WTC11 (cell line): ENCODE results near the gene RPS28. TPM values are rescaled to one million over a fixed set of nuclear protein-coding genes. Genes with fewer than 3 reads are reported as not detected.

Experiments
- ATAC-seq: fragments of 200-7000 bp; cut with Tn5 transposase; 2 replicates; pipeline ENCODE4 v1.10.0; 2021; ENCODE audit warnings: mild to moderate bottlenecking, moderate library complexity
- CTCF ChIA-PET: fragments of 300-600 bp; sonication (Branson Sonifier 250); formaldehyde crosslinking; loops from one replicate; lab custom pipeline; 2021; ENCODE audit warnings: antibody characterized with exemption; lab: Charles Lee
- POLR2A ChIA-PET: fragments of 350-600 bp; sonication (Branson Sonifier 250); formaldehyde crosslinking; loops from one replicate; lab custom pipeline; 2021; ENCODE audit warnings: antibody characterized with exemption; lab: Charles Lee
- DNase-seq: peaks from one replicate; pipeline ENCODE4 v3.0.0; 2021; ENCODE audit warnings: low spot score
- H3K27ac Mint-ChIP-seq: 2 replicates; pipeline ENCODE4 v1.8.0; 2021; ENCODE audit warnings: mixed read lengths
- H3K27me3 Mint-ChIP-seq: 2 replicates; pipeline ENCODE4 v1.8.0; 2021; ENCODE audit warnings: low read depth, mild to moderate bottlenecking, moderate library complexity, mixed read lengths
- H3K36me3 Mint-ChIP-seq: 2 replicates; pipeline ENCODE4 v1.8.0; 2021; ENCODE audit warnings: mixed read lengths
- H3K4me1 Mint-ChIP-seq: 2 replicates; pipeline ENCODE4 v1.8.0; 2022; ENCODE audit warnings: mixed read lengths
- H3K4me3 Mint-ChIP-seq: 2 replicates; pipeline ENCODE4 v1.8.0; 2021; ENCODE audit warnings: mild to moderate bottlenecking, moderate library complexity, mixed read lengths
- H3K9me3 Mint-ChIP-seq: 2 replicates; pipeline ENCODE4 v1.8.0; 2021; ENCODE audit warnings: mixed read lengths
- ATF1 ChIP-seq: sonication (generic); formaldehyde crosslinking; IDR thresholded peaks from 2 replicates; pipeline ENCODE4 v1.8.1; 2023; ENCODE audit warnings: mild to moderate bottlenecking, moderate library complexity, missing genetic modification reagents
- CREM ChIP-seq: sonication (generic); formaldehyde crosslinking; IDR thresholded peaks from 2 replicates; pipeline ENCODE4 v1.8.1; 2022; ENCODE audit warnings: mild to moderate bottlenecking, missing genetic modification reagents, moderate library complexity
- FOXK1 ChIP-seq: sonication (generic); formaldehyde crosslinking; IDR thresholded peaks from 2 replicates; pipeline ENCODE4 v1.8.0; 2022; ENCODE audit warnings: mild to moderate bottlenecking, moderate library complexity, missing genetic modification reagents
- FOXP4 ChIP-seq: sonication (generic); formaldehyde crosslinking; IDR thresholded peaks from 2 replicates; pipeline ENCODE4 v1.8.0; 2022; ENCODE audit warnings: mild to moderate bottlenecking, missing genetic modification reagents
- GTF2I ChIP-seq: fragments of 250-450 bp; sonication (Bioruptor Pico); conservative IDR thresholded peaks from 2 replicates; pipeline ENCODE4 v1.4.0; 2021; ENCODE audit warnings: mild to moderate bottlenecking
- MLX ChIP-seq: sonication (generic); formaldehyde crosslinking; IDR thresholded peaks from 2 replicates; pipeline ENCODE4 v1.8.1; 2023; ENCODE audit warnings: mild to moderate bottlenecking, missing genetic modification reagents, moderate library complexity
- NR3C1 ChIP-seq: sonication (generic); formaldehyde crosslinking; conservative IDR thresholded peaks from 2 replicates; pipeline ENCODE4 v1.8.1; 2023; ENCODE audit warnings: low read depth, mild to moderate bottlenecking, missing genetic modification reagents
- OVOL2 ChIP-seq: fragments of 250-450 bp; sonication (Bioruptor Pico); IDR thresholded peaks from 2 replicates; pipeline ENCODE4 v1.9.0; 2021; ENCODE audit warnings: mild to moderate bottlenecking, borderline replicate concordance
- PRRX2 ChIP-seq: fragments of 250-450 bp; sonication (Bioruptor Pico); IDR thresholded peaks from 2 replicates; pipeline ENCODE4 v1.8.0; 2021; ENCODE audit warnings: mild to moderate bottlenecking
- SOX15 ChIP-seq: fragments of 250-450 bp; sonication (Bioruptor Pico); IDR thresholded peaks from 2 replicates; pipeline ENCODE4 v1.9.0; 2021; ENCODE audit warnings: mild to moderate bottlenecking
- STAT6 ChIP-seq: sonication (generic); formaldehyde crosslinking; conservative IDR thresholded peaks from 2 replicates; pipeline ENCODE4 v1.8.1; 2023; ENCODE audit warnings: mild to moderate bottlenecking, low read depth, missing genetic modification reagents, moderate library complexity
- TCF7 ChIP-seq: sonication (generic); formaldehyde crosslinking; IDR thresholded peaks from 2 replicates; pipeline ENCODE4 v1.8.0; 2022; ENCODE audit warnings: mild to moderate bottlenecking, low read depth, missing genetic modification reagents, moderate library complexity
- ZBTB43 ChIP-seq: sonication (generic); formaldehyde crosslinking; IDR thresholded peaks from 2 replicates; pipeline ENCODE4 v1.8.1; 2023; ENCODE audit warnings: mild to moderate bottlenecking, missing genetic modification reagents
- ZNF121 ChIP-seq: sonication (generic); formaldehyde crosslinking; IDR thresholded peaks from 2 replicates; pipeline ENCODE4 v1.8.0; 2023; ENCODE audit warnings: missing genetic modification reagents
- ZNF263 ChIP-seq: sonication (generic); formaldehyde crosslinking; IDR thresholded peaks from 2 replicates; pipeline ENCODE4 v1.8.1; 2022; ENCODE audit warnings: low read depth, mild to moderate bottlenecking, moderate library complexity, missing genetic modification reagents
- ZNF281 ChIP-seq: sonication (generic); formaldehyde crosslinking; IDR thresholded peaks from 2 replicates; pipeline ENCODE4 v1.8.0; 2023; ENCODE audit warnings: mild to moderate bottlenecking, missing genetic modification reagents
- ZNF423 ChIP-seq: fragments of 250-450 bp; sonication (Bioruptor Pico); IDR thresholded peaks from 2 replicates; pipeline ENCODE4 v2.1.2; 2022; ENCODE audit warnings: mild to moderate bottlenecking, moderate library complexity
- ZNF532 ChIP-seq: fragments of 250-450 bp; sonication (Bioruptor Pico); IDR thresholded peaks from 2 replicates; pipeline ENCODE4 v1.9.0; 2021; ENCODE audit warnings: mild to moderate bottlenecking, borderline replicate concordance
- ZNF671 ChIP-seq: fragments of 250-450 bp; sonication (Bioruptor Pico); IDR thresholded peaks from 2 replicates; pipeline ENCODE4 v1.8.0; 2021; ENCODE audit warnings: mild to moderate bottlenecking
- total RNA-seq: library from RNA; stranded (reverse); gene quantifications from 3 replicates; pipeline ENCODE4 v1.2.3, GENCODE V29; 2021

Gene RPS28
- total RNA-seq, 1 experiment from 2014 or later: 2,082 TPM

- no peak for TF ChIP-seq STAT6 (CRISPR knock-in tag)
- peak; percentile 49 for TF ChIP-seq FOXP4 (CRISPR knock-in tag)
- no peak for TF ChIP-seq TCF7 (CRISPR knock-in tag)
- TF ChIP-seq ATF1 (CRISPR knock-in tag): no peak
- no peak for TF ChIP-seq OVOL2 (CRISPR knock-in tag)
- no peak for TF ChIP-seq NR3C1 (CRISPR knock-in tag)
- TF ChIP-seq ZNF263: no peak
- peak; percentile 40; the same call in 1 of the 2 replicates for TF ChIP-seq CREM (CRISPR knock-in tag)
- TF ChIP-seq ZNF671 (CRISPR knock-in tag): no peak
Observed at GRCh38 chr19:8334458-8335342, 13.4 kb downstream of the RPS28 start (continued).

- no peaks in the 10 kb centered on the region for H3K36me3 Mint-ChIP-seq
- H3K4me3 Mint-ChIP-seq: peak overlapping the region; percentile 59
- ATAC-seq: peak; percentile 35
- CTCF ChIA-PET: interaction anchor here (0.6 to 5.7 kb wide), 24 partner anchors 10 to 333 kb away, joined by 3 to 40 read pairs (median 3); partner anchors contain the start of genes ANGPTL4, HNRNPM, MARCHF2 and RAB11B
- peaks cover 23% of the 10 kb centered on the region for H3K4me1 Mint-ChIP-seq
- no peak overlapping the region; the same call in 1 of the 2 replicates for H3K27ac Mint-ChIP-seq
- peak; percentile 59 for DNase-seq
- H3K9me3 Mint-ChIP-seq: no peaks in the 10 kb centered on the region
- peaks cover 67% of the 10 kb centered on the region for H3K27me3 Mint-ChIP-seq
- POLR2A ChIA-PET: interaction anchor here (0.6 to 1.1 kb wide), 4 partner anchors 9 to 245 kb away, joined by 3 read pairs; no protein-coding TSS in a partner anchor
- TF ChIP-seq SOX15 (CRISPR knock-in tag) (no peak), ZNF671 (CRISPR knock-in tag) (no peak), MLX (CRISPR knock-in tag) (no peak), GTF2I (CRISPR knock-in tag) (no peak), PRRX2 (0 out of 2 replicates have a peak, but pooled peaks have one; percentile 27), FOXK1 (CRISPR knock-in tag) (no peak), ZNF532 (no peak), ZBTB43 (CRISPR knock-in tag) (no peak), ZNF121 (no peak), ZNF281 (CRISPR knock-in tag) (no peak), ZNF423 (CRISPR knock-in tag) (no peak)
Observed at GRCh38 chr19:8335343-8336071, 14.2 kb downstream of the RPS28 start.
